Fibroblast of upper back skin (primary cell): ENCODE results near the gene PWWP2A.
"Not testable (repeated sequence)": the region's sequence is repeated elsewhere in the genome, so short reads cannot be mapped to it uniquely, and the experiment has no call there.

Experiments used
- DNase-seq: peaks from one replicate; pipeline ENCODE4 v3.0.0-alpha.2; 2013

Gene PWWP2A

GRCh38 chr5:160119142-160119904 lies at the start of gene PWWP2A:
PWWP2A (minus strand) TSS chr5:160119450; CDS start chr5:160119388, 62 bp downstream.
- peak; percentile 100 for DNase-seq

- no peak for DNase-seq
Observed at GRCh38 chr5:160167624-160168165, 48.4 kb upstream of the PWWP2A start.

GRCh38 chr5:160166973-160167623 lies 47.8 kb upstream of the PWWP2A start:
- DNase-seq, result no peak

- DNase-seq, result no peak
Observed at GRCh38 chr5:160166069-160166972, 47.1 kb upstream of the PWWP2A start.

- peak; percentile 100 for DNase-seq
Observed at GRCh38 chr5:160165137-160166068, 46.2 kb upstream of the PWWP2A start.

- DNase-seq, result no peak
Observed at GRCh38 chr5:160162910-160163309, 43.7 kb upstream of the PWWP2A start.

GRCh38 chr5:160161626-160162025 lies 42.4 kb upstream of the PWWP2A start:
- no peak for DNase-seq

GRCh38 chr5:160160875-160161274 lies 41.6 kb upstream of the PWWP2A start:
- DNase-seq, result not testable (repeated sequence)

GRCh38 chr5:160159991-160160792 lies 40.9 kb upstream of the PWWP2A start:
- DNase-seq, result peak; percentile 36

- no peak for DNase-seq
Observed at GRCh38 chr5:160158087-160158486, 38.8 kb upstream of the PWWP2A start.

- no peak for DNase-seq
Observed at GRCh38 chr5:160155017-160155750, 35.9 kb upstream of the PWWP2A start.

GRCh38 chr5:160152901-160153300 lies 33.7 kb upstream of the PWWP2A start:
- DNase-seq, result no peak

GRCh38 chr5:160152287-160152686 lies 33.0 kb upstream of the PWWP2A start:
- no peak for DNase-seq

GRCh38 chr5:160151017-160151416 lies 31.8 kb upstream of the PWWP2A start:
- DNase-seq, result no peak

- no peak for DNase-seq
Observed at GRCh38 chr5:160150381-160150780, 31.1 kb upstream of the PWWP2A start.

- DNase-seq, result not testable (repeated sequence)
Observed at GRCh38 chr5:160144436-160144835, 25.2 kb upstream of the PWWP2A start.

GRCh38 chr5:160134332-160134731 lies 15.1 kb upstream of the PWWP2A start:
- no peak for DNase-seq

GRCh38 chr5:160133918-160134304 lies 14.7 kb upstream of the PWWP2A start:
- no peak for DNase-seq

GRCh38 chr5:160133071-160133917 lies 14.0 kb upstream of the PWWP2A start:
- DNase-seq, result peak; percentile 36
